MM.1S (cell line): ENCODE results near the gene BICD1.

Experiments used
- DNase-seq: peaks from one replicate; pipeline ENCODE4 v3.0.0-alpha.2; 2015
- H2AFZ ChIP-seq: fragments of 300-600 bp; sonication (generic); 2 replicates; pipeline ENCODE4 v1.6.0; 2016; ENCODE audit warnings: antibody characterized with exemption, low read length
- H3F3A ChIP-seq: fragments of 300-600 bp; sonication (generic); 2 replicates; pipeline ENCODE4 v1.6.1; 2016; ENCODE audit warnings: mild to moderate bottlenecking, antibody characterized with exemption, low read length, moderate library complexity, mixed read lengths; ENCODE audit not compliant: insufficient read depth
- H3K27ac ChIP-seq: fragments of 300-600 bp; sonication (generic); 2 replicates; pipeline ENCODE4 v1.5.1; 2016; ENCODE audit warnings: mild to moderate bottlenecking, low read length
- H3K27me3 ChIP-seq: fragments of 300-600 bp; sonication (generic); replicated peaks from 2 replicates; pipeline ENCODE4 v1.6.0; 2016; ENCODE audit warnings: low read length; ENCODE audit not compliant: insufficient read depth
- H3K36me3 ChIP-seq: fragments of 300-600 bp; sonication (generic); replicated peaks from 2 replicates; pipeline ENCODE4 v1.6.1; 2016; ENCODE audit warnings: mild to moderate bottlenecking, low read length, mixed read lengths; ENCODE audit not compliant: insufficient read depth
- H3K4me1 ChIP-seq: fragments of 300-600 bp; sonication (generic); 2 replicates; pipeline ENCODE4 v1.6.1; 2016; ENCODE audit warnings: low read length, mixed read lengths
- H3K4me2 ChIP-seq: fragments of 300-600 bp; sonication (generic); 2 replicates; pipeline ENCODE4 v1.6.0; 2016; ENCODE audit warnings: low read depth, low read length
- H3K4me3 ChIP-seq: fragments of 300-600 bp; sonication (generic); 2 replicates; pipeline ENCODE4 v1.5.1; 2016; ENCODE audit warnings: low read length, mixed read lengths
- H3K79me2 ChIP-seq: fragments of 300-600 bp; sonication (generic); 2 replicates; pipeline ENCODE4 v1.6.1; 2016; ENCODE audit warnings: mixed run types, low read length, mixed read lengths
- H3K9ac ChIP-seq: fragments of 300-600 bp; sonication (generic); 2 replicates; pipeline ENCODE4 v1.6.1; 2016; ENCODE audit warnings: low read length, mixed read lengths
- H3K9me2 ChIP-seq: fragments of 300-600 bp; sonication (generic); replicated peaks from 2 replicates; pipeline ENCODE4 v1.6.1; 2016; ENCODE audit warnings: mild to moderate bottlenecking, low read length, mixed read lengths; ENCODE audit not compliant: insufficient read depth
- H3K9me3 ChIP-seq: fragments of 300-600 bp; sonication (generic); replicated peaks from 2 replicates; pipeline ENCODE4 v1.6.1; 2016; ENCODE audit warnings: mild to moderate bottlenecking, low read length, mixed read lengths; ENCODE audit not compliant: insufficient read depth
- H4K20me1 ChIP-seq: fragments of 300-600 bp; sonication (generic); 2 replicates; pipeline ENCODE4 v1.6.1; 2016; ENCODE audit warnings: mild to moderate bottlenecking, low read length, moderate library complexity, mixed read lengths; ENCODE audit not compliant: insufficient read depth
- EZH2 ChIP-seq: fragments of 300-600 bp; sonication (generic); optimal IDR thresholded peaks from 2 replicates; pipeline ENCODE3; 2017; ENCODE audit warnings: low read depth, mild to moderate bottlenecking, antibody characterized with exemption, low read length, mixed read lengths
- EZH2phosphoT487 ChIP-seq: fragments of 300-600 bp; sonication (generic); IDR thresholded peaks from 2 replicates; pipeline ENCODE4 v1.6.1; 2018; ENCODE audit warnings: antibody characterized with exemption, low read length
- TF ChIP-seq, protein P1 (sequence below): fragments of 300-600 bp; sonication (generic); IDR thresholded peaks from 2 replicates; pipeline ENCODE4 v1.5.1; 2016; ENCODE audit warnings: antibody characterized with exemption, low read length, mixed read lengths

BICD1 gene

GRCh38 chr12:32151086-32151485 lies 44.4 kb downstream of the BICD1 start:
- no peak for DNase-seq
- no peak for TF ChIP-seq EZH2phosphoT487
- TF ChIP-seq, protein P1, sequence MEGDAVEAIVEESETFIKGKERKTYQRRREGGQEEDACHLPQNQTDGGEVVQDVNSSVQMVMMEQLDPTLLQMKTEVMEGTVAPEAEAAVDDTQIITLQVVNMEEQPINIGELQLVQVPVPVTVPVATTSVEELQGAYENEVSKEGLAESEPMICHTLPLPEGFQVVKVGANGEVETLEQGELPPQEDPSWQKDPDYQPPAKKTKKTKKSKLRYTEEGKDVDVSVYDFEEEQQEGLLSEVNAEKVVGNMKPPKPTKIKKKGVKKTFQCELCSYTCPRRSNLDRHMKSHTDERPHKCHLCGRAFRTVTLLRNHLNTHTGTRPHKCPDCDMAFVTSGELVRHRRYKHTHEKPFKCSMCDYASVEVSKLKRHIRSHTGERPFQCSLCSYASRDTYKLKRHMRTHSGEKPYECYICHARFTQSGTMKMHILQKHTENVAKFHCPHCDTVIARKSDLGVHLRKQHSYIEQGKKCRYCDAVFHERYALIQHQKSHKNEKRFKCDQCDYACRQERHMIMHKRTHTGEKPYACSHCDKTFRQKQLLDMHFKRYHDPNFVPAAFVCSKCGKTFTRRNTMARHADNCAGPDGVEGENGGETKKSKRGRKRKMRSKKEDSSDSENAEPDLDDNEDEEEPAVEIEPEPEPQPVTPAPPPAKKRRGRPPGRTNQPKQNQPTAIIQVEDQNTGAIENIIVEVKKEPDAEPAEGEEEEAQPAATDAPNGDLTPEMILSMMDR: no peak
- TF ChIP-seq EZH2: no peak

GRCh38 chr12:32151552-32151951 lies 44.9 kb downstream of the BICD1 start:
- Histone ChIP-seq H3K9me2 (no peaks in the 10 kb centered on the region), H3K4me3 (no peak overlapping the region), H3K27me3 (no peaks in the 10 kb centered on the region), H3K4me2 (no peak overlapping the region), H3K79me2 (0 out of 2 replicates have a peak, but pooled peaks cover 7% of the 10 kb centered on the region), H2AFZ (no peak overlapping the region), H3F3A (no peaks in the 10 kb centered on the region), H3K27ac (no peak overlapping the region), H3K9ac (no peak overlapping the region), H4K20me1 (no peaks in the 10 kb centered on the region), H3K9me3 (no peaks in the 10 kb centered on the region), H3K4me1 (no peaks in the 10 kb centered on the region), H3K36me3 (no peaks in the 10 kb centered on the region)
- no peak for DNase-seq
- TF ChIP-seq EZH2: no peak
- TF ChIP-seq, protein P1: no peak
- no peak for TF ChIP-seq EZH2phosphoT487

More at GRCh38 chr12:32151086-32151485, 44.4 kb downstream of the BICD1 start:
- Histone ChIP-seq H3K4me3 (no peak overlapping the region), H4K20me1 (no peaks in the 10 kb centered on the region), H3K4me1 (peaks cover 4% of the 10 kb centered on the region; the same call in 1 of the 2 replicates), H3K9me2 (no peaks in the 10 kb centered on the region), H3F3A (no peaks in the 10 kb centered on the region), H3K79me2 (0 out of 2 replicates have a peak, but pooled peaks cover 7% of the 10 kb centered on the region), H3K27ac (no peak overlapping the region), H3K9ac (no peak overlapping the region), H3K4me2 (no peak overlapping the region), H3K36me3 (no peaks in the 10 kb centered on the region), H3K9me3 (no peaks in the 10 kb centered on the region), H2AFZ (no peak overlapping the region), H3K27me3 (no peaks in the 10 kb centered on the region)

DNA sequence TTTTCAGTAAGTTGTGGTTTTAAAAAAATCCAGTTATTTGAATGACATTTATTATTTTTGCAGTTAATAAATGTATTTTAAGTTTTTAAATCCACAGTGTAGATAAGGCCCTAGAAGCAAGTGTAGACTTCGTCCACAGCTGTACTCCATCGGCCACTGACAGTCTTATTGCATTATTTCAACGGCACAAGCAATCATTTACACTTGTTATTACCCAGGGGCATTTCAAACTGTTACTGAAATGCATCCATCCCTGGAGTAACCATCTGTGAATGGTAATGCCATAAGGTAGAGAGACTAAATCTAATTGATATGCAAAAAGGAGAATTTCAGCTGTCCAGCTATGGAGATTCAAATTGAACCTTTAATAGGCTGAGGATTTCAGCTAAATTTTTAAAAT lies 48.4 kb downstream of the BICD1 start:
- Histone ChIP-seq H3K79me2 (no peaks in the 10 kb centered on the region), H3K4me2 (no peak overlapping the region), H3K27ac (no peak overlapping the region), H4K20me1 (no peaks in the 10 kb centered on the region), H2AFZ (no peak overlapping the region), H3K9me2 (no peaks in the 10 kb centered on the region), H3K9me3 (no peaks in the 10 kb centered on the region), H3K27me3 (no peaks in the 10 kb centered on the region), H3K4me3 (no peak overlapping the region), H3K36me3 (no peaks in the 10 kb centered on the region), H3F3A (no peaks in the 10 kb centered on the region), H3K4me1 (no peaks in the 10 kb centered on the region), H3K9ac (no peak overlapping the region)
- TF ChIP-seq EZH2phosphoT487: no peak
- TF ChIP-seq, protein P1: no peak
- DNase-seq: no peak
